Measurements from ENCODE around the gene ADAMTSL5.

Gene ADAMTSL5

GRCh38 chr19:1475751-1476437 lies 36.9 kb downstream of the ADAMTSL5 start:
- no peak for TF ChIP-seq ZNF8 (CRISPR knock-in tag; IDR thresholded peaks at IDR 0.05)
- TF ChIP-seq GLIS3 (CRISPR knock-in tag; IDR thresholded peaks at IDR 0.05): no peak
- TF ChIP-seq ZC3H10 (CRISPR knock-in tag; IDR thresholded peaks at IDR 0.05): no peak
- no peak for TF ChIP-seq ZFP30 (CRISPR knock-in tag; IDR thresholded peaks at IDR 0.05)
- TF ChIP-seq ZNF565 (CRISPR knock-in tag; conservative IDR thresholded peaks at IDR 0.05; ENCODE audit: low read depth): no peak
- TF ChIP-seq OSR1 (CRISPR knock-in tag; IDR thresholded peaks at IDR 0.05): no peak
- TF ChIP-seq TSHZ2 (CRISPR knock-in tag; IDR thresholded peaks at IDR 0.05): no peak
- TF ChIP-seq RARB (CRISPR knock-in tag; IDR thresholded peaks at IDR 0.05): no peak
- no peak for TF ChIP-seq ARNTL (CRISPR knock-in tag; IDR thresholded peaks at IDR 0.05; ENCODE audit: borderline replicate concordance, low read depth)
- TF ChIP-seq TOX (CRISPR knock-in tag; IDR thresholded peaks at IDR 0.05; ENCODE audit: borderline replicate concordance): no peak
- TF ChIP-seq PATZ1 (CRISPR knock-in tag; IDR thresholded peaks at IDR 0.05; ENCODE audit: borderline replicate concordance): no peak
- TF ChIP-seq POU6F1 (CRISPR knock-in tag; IDR thresholded peaks at IDR 0.05; ENCODE audit: borderline replicate concordance, low read depth): no peak
- TF ChIP-seq PPARA (CRISPR knock-in tag; IDR thresholded peaks at IDR 0.05; ENCODE audit: borderline replicate concordance): no peak
- TF ChIP-seq CSDC2 (CRISPR knock-in tag; IDR thresholded peaks at IDR 0.05): no peak
- no peak for TF ChIP-seq ZNF70 (CRISPR knock-in tag; IDR thresholded peaks at IDR 0.05)
- no peak for TF ChIP-seq CSRNP3 (CRISPR knock-in tag; IDR thresholded peaks at IDR 0.05)
- TF ChIP-seq SNAI2 (CRISPR knock-in tag; IDR thresholded peaks at IDR 0.05): no peak
- TF ChIP-seq ESRRG (CRISPR knock-in tag; IDR thresholded peaks at IDR 0.05): no peak
- no peak for ATAC-seq

GRCh38 chr19:1474765-1475351 lies 38.0 kb downstream of the ADAMTSL5 start:
- no peak for ATAC-seq
- TF ChIP-seq TCF4 (CRISPR knock-in tag; IDR thresholded peaks at IDR 0.05; ENCODE audit: borderline replicate concordance): no peak
- no peak for TF ChIP-seq PPARA (CRISPR knock-in tag; IDR thresholded peaks at IDR 0.05; ENCODE audit: borderline replicate concordance)
- no peak for TF ChIP-seq ISL1 (CRISPR knock-in tag; IDR thresholded peaks at IDR 0.05)
- TF ChIP-seq TSHZ2 (CRISPR knock-in tag; IDR thresholded peaks at IDR 0.05): no peak
- TF ChIP-seq ZFP30 (CRISPR knock-in tag; IDR thresholded peaks at IDR 0.05): no peak
- no peak for TF ChIP-seq OSR1 (CRISPR knock-in tag; IDR thresholded peaks at IDR 0.05)
- TF ChIP-seq BACH2 (CRISPR knock-in tag; IDR thresholded peaks at IDR 0.05; ENCODE audit: borderline replicate concordance): no peak
- TF ChIP-seq CSRNP3 (CRISPR knock-in tag; IDR thresholded peaks at IDR 0.05): no peak
